HCT116 (cell line): ENCODE results near the gene SDK2. TPM values are rescaled to one million over a fixed set of nuclear protein-coding genes. Genes with fewer than 3 reads are reported as not detected.

Experiments used
- ATAC-seq: fragments of 200-7000 bp; cut with Tn5 transposase; 2 replicates; pipeline ENCODE4 v1.9.1; 2020; ENCODE audit warnings: mild to moderate bottlenecking, moderate library complexity
- BruUV-seq: library from RNA; stranded (reverse); fragments of 400-500 nt; replicated peaks from 2 replicates; lab custom pipeline; 2021; lab: Mats Ljungman, UMichigan
- CTCF ChIA-PET: fragments of 300-600 bp; sonication (Branson Sonifier 250); formaldehyde crosslinking; loops from one replicate; lab custom pipeline; 2021; ENCODE audit warnings: antibody characterized with exemption; lab: Charles Lee
- POLR2A ChIA-PET: fragments of 300-600, 350-600 bp; sonication (Branson Sonifier 250); formaldehyde crosslinking; loops from one replicate; lab custom pipeline; 2021; ENCODE audit warnings: antibody characterized with exemption; lab: Charles Lee
- RAD21 ChIA-PET, 2 experiments: fragments of 300-600 bp; sonication (Branson Sonifier 250); formaldehyde crosslinking; loops; one replicate each; lab custom pipeline; 2023; ENCODE audit warnings: low total read pairs in 2 of 2; ENCODE audit not compliant: uncharacterized antibody in 2 of 2, unreplicated experiment in 2 of 2, low non-redundant PET in 1 of 2; lab: Charles Lee
- DNase-seq: peaks from one replicate; pipeline ENCODE4 v3.0.0-alpha.2; 2010; ENCODE audit warnings: low read depth, low spot score
- H2AFZ ChIP-seq: fragments of 200-600 bp; shearing (Covaris generic), sonication (generic); 2 replicates; pipeline ENCODE4 v1.6.1; 2017; ENCODE audit warnings: low read depth, mixed run types, mixed read lengths, antibody characterized with exemption, low read length; ENCODE audit not compliant: poor library complexity, severe bottlenecking
- H3K27ac ChIP-seq: 2 replicates; pipeline ENCODE4 v1.5.1; 2012; ENCODE audit warnings: low read depth, low read length
- H3K27me3 ChIP-seq: fragments of 200-600 bp; sonication (generic); 2 replicates; pipeline ENCODE4 v1.6.1; 2016; ENCODE audit warnings: mixed run types, low read length, mixed read lengths; ENCODE audit not compliant: insufficient read depth
- H3K36me3 ChIP-seq, 2 experiments: fragments of 200-500 bp in 1 of 2; fragments of 200-600 bp in 1 of 2; sonication (Bioruptor generic) in 1 of 2; sonication (generic) in 1 of 2; 2 replicates each; pipeline versions ENCODE4 v1.5.1 to v1.6.1; 2014 to 2016; ENCODE audit warnings: low read length in 2 of 2, inconsistent platforms in 1 of 2, mixed read lengths in 1 of 2, mixed run types in 1 of 2; ENCODE audit not compliant: insufficient read depth in 2 of 2, control insufficient read depth in 1 of 2
- H3K4me1 ChIP-seq, 2 experiments: fragments of 200-600 bp in 1 of 2; sonication (generic) in 1 of 2; 2 replicates each; pipeline versions ENCODE4 v1.5.1 to v1.6.1; 2012 to 2017; ENCODE audit warnings: low read length in 2 of 2, inconsistent platforms in 1 of 2, mild to moderate bottlenecking in 1 of 2, mixed read lengths in 1 of 2, mixed run types in 1 of 2, moderate library complexity in 1 of 2; ENCODE audit not compliant: insufficient read depth in 2 of 2, control insufficient read depth in 1 of 2
- H3K4me2 ChIP-seq: fragments of 200-600 bp; sonication (generic); 2 replicates; pipeline ENCODE4 v1.6.1; 2017; ENCODE audit warnings: mixed run types, low read length, mixed read lengths
- H3K4me3 ChIP-seq, 2 experiments: fragments of 200-600 bp in 1 of 2; sonication (generic) in 1 of 2; replicated peaks in 1 of 2; 2 replicates each; pipeline ENCODE4 v1.5.1; 2011 to 2016; ENCODE audit warnings: low read length in 2 of 2, control low read depth in 1 of 2, low read depth in 1 of 2, mild to moderate bottlenecking in 1 of 2, mixed read lengths in 1 of 2, mixed run types in 1 of 2
- H3K79me2 ChIP-seq: fragments of 200-600 bp; sonication (generic); 2 replicates; pipeline ENCODE4 v1.6.1; 2017; ENCODE audit warnings: mild to moderate bottlenecking, mixed run types, low read length, moderate library complexity, mixed read lengths; ENCODE audit not compliant: insufficient read depth
- H3K9ac ChIP-seq: fragments of 200-600 bp; sonication (generic); 2 replicates; pipeline ENCODE4 v1.6.1; 2016; ENCODE audit warnings: low read length, mixed read lengths
- H3K9me2 ChIP-seq: fragments of 200-600 bp; sonication (generic), shearing (Covaris generic); 2 replicates; pipeline ENCODE4 v1.6.1; 2017; ENCODE audit warnings: mixed run types, mild to moderate bottlenecking, moderate library complexity; ENCODE audit not compliant: insufficient read depth
- H3K9me3 ChIP-seq, 2 experiments: fragments of 200-500 bp in 1 of 2; fragments of 200-600 bp in 1 of 2; sonication (Bioruptor generic) in 1 of 2; sonication (generic) in 1 of 2; 2 replicates each; pipeline ENCODE4 v1.6.1; 2014 to 2017; ENCODE audit warnings: low read length in 2 of 2, mixed read lengths in 2 of 2, inconsistent platforms in 1 of 2, low read depth in 1 of 2, mild to moderate bottlenecking in 1 of 2, mixed run types in 1 of 2, moderate library complexity in 1 of 2; ENCODE audit not compliant: control insufficient read depth in 1 of 2, insufficient read depth in 1 of 2
- H4K20me1 ChIP-seq: fragments of 200-600 bp; sonication (generic), shearing (Covaris generic); 2 replicates; pipeline ENCODE4 v1.6.1; 2017; ENCODE audit warnings: mixed run types, mild to moderate bottlenecking, moderate library complexity; ENCODE audit not compliant: insufficient read depth
- CBX3 ChIP-seq: IDR thresholded peaks from 2 replicates; pipeline ENCODE4 v1.6.1; 2012; ENCODE audit warnings: low read depth
- CEBPB ChIP-seq: IDR thresholded peaks from 2 replicates; pipeline ENCODE4 v1.6.1; 2012; ENCODE audit warnings: low read depth
- CTCF ChIP-seq, 3 experiments: fragments of 200-600 bp in 1 of 3; sonication (generic) in 1 of 3; IDR thresholded peaks in 2 of 3; conservative IDR thresholded peaks in 1 of 3; 2 replicates each; pipeline ENCODE4 v1.5.1; 2012 to 2017; ENCODE audit warnings: low read depth in 2 of 3, low read length in 2 of 3, antibody characterized with exemption in 1 of 3, borderline replicate concordance in 1 of 3, control low read depth in 1 of 3, mild to moderate bottlenecking in 1 of 3, mixed read lengths in 1 of 3, mixed run types in 1 of 3, moderate library complexity in 1 of 3; ENCODE audit not compliant: insufficient read depth in 1 of 3
- EGR1 ChIP-seq: IDR thresholded peaks from 2 replicates; pipeline ENCODE4 v1.6.1; 2012; ENCODE audit warnings: low read depth
- EZH2phosphoT487 ChIP-seq: fragments of 200-600 bp; IDR thresholded peaks from 2 replicates; pipeline ENCODE4 v1.6.1; 2018; ENCODE audit warnings: antibody characterized with exemption, borderline replicate concordance
- POLR2AphosphoS5 ChIP-seq: IDR thresholded peaks from 2 replicates; pipeline ENCODE4 v1.6.1; 2011; ENCODE audit warnings: mild to moderate bottlenecking, low read depth, low read length, moderate library complexity
- RAD21 ChIP-seq: IDR thresholded peaks from 2 replicates; pipeline ENCODE4 v1.6.1; 2012; ENCODE audit warnings: low read depth, mild to moderate bottlenecking
- SP1 ChIP-seq: IDR thresholded peaks from 2 replicates; pipeline ENCODE4 v1.6.1; 2012; ENCODE audit warnings: low read depth
- YY1 ChIP-seq: IDR thresholded peaks from 2 replicates; pipeline ENCODE4 v1.6.1; 2011; ENCODE audit warnings: low read length, low read depth, moderate library complexity, mild to moderate bottlenecking; ENCODE audit not compliant: insufficient replicate concordance; ENCODE audit errors: extremely low read depth
- ZFX ChIP-seq: fragments of 450-650 bp; IDR thresholded peaks from 2 replicates; pipeline ENCODE4 v1.6.1; 2017
- intact Hi-C: fragments of 100-400 bp; cut with micrococcal nuclease; formaldehyde crosslinking; loops from 2 replicates; pipeline ENCODE4 v1.10.0; 2022
- total RNA-seq: library from RNA; stranded (reverse); gene quantifications from one replicate; pipeline ENCODE4 v1.2.1, GENCODE V29; 2021; ENCODE audit not compliant: unreplicated experiment

The SDK2 gene
- total RNA-seq, 1 experiment from 2014 or later: 0.10 TPM

- POLR2A ChIA-PET: no interaction called here
- Histone ChIP-seq H3K9me2 (no peaks in the 10 kb centered on the region), H3K27ac (no peak overlapping the region), H3K9ac (no peak overlapping the region)
- TF ChIP-seq CBX3 (no peak), CEBPB (no peak), RAD21 (no peak), EGR1 (no peak), YY1 (no peak), POLR2AphosphoS5 (no peak), ZFX (no peak), SP1 (no peak), EZH2phosphoT487 (no peak), CTCF (IDR thresholded peaks at IDR 0.05 in 2 of 3, conservative IDR thresholded peaks at IDR 0.05 in 1 of 3; ENCODE audit: borderline replicate concordance in 1 of 3, insufficient read depth in 1 of 3, low read depth in 2 of 3, low read length in 2 of 3) (no peak)
- TF ChIP-seq, all 23 proteins: peak for 0
- Histone ChIP-seq H3K36me3 (no peaks in the 10 kb centered on the region), H3K4me2 (no peak overlapping the region), H3K27me3 (peaks cover 14% of the 10 kb centered on the region; the same call in 1 of the 2 replicates), H2AFZ (no peak overlapping the region), H3K4me1 (0 out of 4 replicates have a peak, but pooled peaks cover 0 to 3% of the 10 kb centered on the region in 2 experiments), H4K20me1 (no peaks in the 10 kb centered on the region), H3K4me3 (no peak overlapping the region), H3K79me2 (no peaks in the 10 kb centered on the region), H3K9me3 (no peaks in the 10 kb centered on the region)
- RAD21 ChIA-PET: no interaction called here
- ATAC-seq (no peak), DNase-seq (no peak)
- no TSS peak for BruUV-seq
- CTCF ChIA-PET: no interaction called here
- intact Hi-C loops: no loop called here
These were observed 26.7 kb downstream of the SDK2 start for GRCh38 chr17:73617501-73617900.
